SK-N-MC (cell line): ENCODE results near the gene MX1.
A peak's percentile ranks its signal among the peaks of the same experiment; 100 is the strongest.

Experiments
- DNase-seq: peaks from one replicate; pipeline ENCODE4 v3.0.0-alpha.2; 2011; ENCODE audit warnings: low read depth, low spot score
- H3K27ac ChIP-seq: fragments of 200-600 bp; sonication (generic); 2 replicates; pipeline ENCODE4 v1.5.1; 2016; ENCODE audit warnings: mixed run types
- H3K36me3 ChIP-seq: fragments of 200-600 bp; sonication (generic); 2 replicates; pipeline ENCODE4 v1.6.1; 2017; ENCODE audit warnings: antibody characterized with exemption, low read length, mixed read lengths; ENCODE audit not compliant: insufficient read depth
- H3K4me3 ChIP-seq: fragments of 200-600 bp; sonication (generic); 2 replicates; pipeline ENCODE4 v1.5.1; 2016
- H3K9ac ChIP-seq: fragments of 200-600 bp; sonication (generic); 2 replicates; pipeline ENCODE4 v1.8.0; 2017; ENCODE audit warnings: mixed run types, mixed read lengths; ENCODE audit not compliant: insufficient read length
- H3K9me3 ChIP-seq: fragments of 200-600 bp; sonication (generic); 2 replicates; pipeline ENCODE4 v1.6.1; 2017; ENCODE audit warnings: low read depth, mild to moderate bottlenecking, antibody characterized with exemption, low read length, moderate library complexity, mixed read lengths
- EZH2 ChIP-seq: fragments of 200-600 bp; sonication (generic); IDR thresholded peaks from one replicate; pipeline ENCODE4 v1.6.1; 2017; ENCODE audit warnings: antibody characterized with exemption
- FOXP2 ChIP-seq: optimal IDR thresholded peaks from 2 replicates; pipeline ENCODE3; 2011; ENCODE audit warnings: mild to moderate bottlenecking, moderate library complexity; ENCODE audit not compliant: insufficient read depth; ENCODE audit errors: extremely low read length, control extremely low read depth
- POLR2AphosphoS5 ChIP-seq: IDR thresholded peaks from 2 replicates; pipeline ENCODE4 v1.6.1; 2012; ENCODE audit warnings: mild to moderate bottlenecking, low read depth, low read length, borderline replicate concordance

MX1 gene

GRCh38 chr21:41402796-41403195, 23.2 kb upstream of the MX1 start:
- no peaks in the 10 kb centered on the region for H3K36me3 ChIP-seq
- no peak overlapping the region for H3K27ac ChIP-seq
- H3K4me3 ChIP-seq: no peak overlapping the region
- TF ChIP-seq FOXP2 (no peak), EZH2 (no peak), POLR2AphosphoS5 (no peak)
- no peak for DNase-seq
- no peaks in the 10 kb centered on the region for H3K9me3 ChIP-seq
- H3K9ac ChIP-seq: no peak overlapping the region

GRCh38 chr21:41403331-41403730, 22.7 kb upstream of the MX1 start:
- H3K27ac ChIP-seq: no peak overlapping the region
- no peak overlapping the region for H3K4me3 ChIP-seq
- no peaks in the 10 kb centered on the region for H3K36me3 ChIP-seq
- TF ChIP-seq FOXP2 (no peak), EZH2 (no peak), POLR2AphosphoS5 (no peak)
- H3K9ac ChIP-seq: no peak overlapping the region
- no peaks in the 10 kb centered on the region for H3K9me3 ChIP-seq
- no peak for DNase-seq

- Histone ChIP-seq H3K9me3 (no peaks in the 10 kb centered on the region), H3K4me3 (no peak overlapping the region), H3K9ac (no peak overlapping the region), H3K27ac (no peak overlapping the region), H3K36me3 (no peaks in the 10 kb centered on the region)
- no peak for DNase-seq
- TF ChIP-seq POLR2AphosphoS5 (no peak), EZH2 (no peak), FOXP2 (no peak)
Observed at GRCh38 chr21:41403966-41404365, 22.1 kb upstream of the MX1 start.

- Histone ChIP-seq H3K4me3 (no peak overlapping the region), H3K36me3 (no peaks in the 10 kb centered on the region)
Observed at GRCh38 chr21:41405321-41405720, 20.7 kb upstream of the MX1 start.

GRCh38 chr21:41406340-41406739, 19.7 kb upstream of the MX1 start:
- Histone ChIP-seq H3K9ac (no peak overlapping the region), H3K9me3 (no peaks in the 10 kb centered on the region), H3K4me3 (no peak overlapping the region), H3K27ac (no peak overlapping the region), H3K36me3 (no peaks in the 10 kb centered on the region)
- TF ChIP-seq FOXP2: no peak
- no peak for TF ChIP-seq EZH2
- no peak for TF ChIP-seq POLR2AphosphoS5
- no peak for DNase-seq

More at GRCh38 chr21:41405321-41405720, 20.7 kb upstream of the MX1 start:
- DNase-seq: no peak
- TF ChIP-seq FOXP2: no peak
- TF ChIP-seq EZH2: no peak
- no peak for TF ChIP-seq POLR2AphosphoS5
- no peaks in the 10 kb centered on the region for H3K9me3 ChIP-seq
- H3K9ac ChIP-seq: no peak overlapping the region
- H3K27ac ChIP-seq: no peak overlapping the region

- Histone ChIP-seq H3K9me3 (no peaks in the 10 kb centered on the region), H3K27ac (no peak overlapping the region), H3K4me3 (no peak overlapping the region), H3K36me3 (no peaks in the 10 kb centered on the region), H3K9ac (no peak overlapping the region)
- TF ChIP-seq EZH2 (no peak), FOXP2 (no peak), POLR2AphosphoS5 (no peak)
- no peak for DNase-seq
Observed at GRCh38 chr21:41407541-41408460, 18.2 kb upstream of the MX1 start.

- H3K36me3 ChIP-seq: no peaks in the 10 kb centered on the region
- H3K27ac ChIP-seq: peak overlapping the region; percentile 86
- H3K9ac ChIP-seq: no peak overlapping the region
- no peak for DNase-seq
- H3K4me3 ChIP-seq: peak overlapping the region; percentile 63
- TF ChIP-seq EZH2: no peak
- TF ChIP-seq FOXP2: no peak
- no peak for TF ChIP-seq POLR2AphosphoS5
- H3K9me3 ChIP-seq: no peaks in the 10 kb centered on the region
Observed at GRCh38 chr21:41410361-41410760, 15.7 kb upstream of the MX1 start.

GRCh38 chr21:41410767-41411448, 15.1 kb upstream of the MX1 start:
- Histone ChIP-seq H3K9me3 (no peaks in the 10 kb centered on the region), H3K9ac (no peak overlapping the region), H3K36me3 (no peaks in the 10 kb centered on the region), H3K27ac (peak overlapping the region; percentile 86), H3K4me3 (peak overlapping the region; percentile 63)
- TF ChIP-seq FOXP2 (no peak), EZH2 (no peak), POLR2AphosphoS5 (no peak)
- DNase-seq: peak; percentile 47
